Stomach smooth muscle (tissue), 2 donors: Measurements from ENCODE around the gene BBC3.
A peak's percentile ranks its signal among the peaks of the same experiment; 100 is the strongest.
"Not testable (repeated sequence)": the region's sequence is repeated elsewhere in the genome, so short reads cannot be mapped to it uniquely, and the experiment has no call there.

Experiments used
- H3K27ac ChIP-seq: one replicate; pipeline ENCODE4 v1.7.0; 2013; ENCODE audit warnings: mild to moderate bottlenecking, low read length, inconsistent platforms
- H3K27me3 ChIP-seq, 2 donors: one replicate each; pipeline ENCODE4 v1.7.0; 2013; ENCODE audit warnings: low read length in 2 of 2; ENCODE audit not compliant: insufficient read depth in 2 of 2, control insufficient read depth in 1 of 2
- H3K36me3 ChIP-seq, 2 donors: one replicate each; pipeline ENCODE4 v1.7.0; 2013; ENCODE audit warnings: low read length in 2 of 2; ENCODE audit not compliant: control insufficient read depth in 2 of 2, insufficient read depth in 2 of 2
- H3K4me1 ChIP-seq: one replicate; pipeline ENCODE4 v1.7.0; 2013; ENCODE audit warnings: low read length; ENCODE audit not compliant: control insufficient read depth, insufficient read depth
- H3K4me3 ChIP-seq, 2 donors: one replicate each; pipeline ENCODE4 v1.7.0; 2013; ENCODE audit warnings: low read length in 2 of 2
- H3K9ac ChIP-seq, 2 donors: one replicate each; pipeline ENCODE4 v1.7.0; 2013; ENCODE audit warnings: low read length in 2 of 2, mild to moderate bottlenecking in 1 of 2
- H3K9me3 ChIP-seq, 2 donors: one replicate each; pipeline ENCODE4 v1.7.0; 2013; ENCODE audit warnings: low read length in 2 of 2; ENCODE audit not compliant: control insufficient read depth in 2 of 2
- donor health status: healthy.
- donor health status: Pancreatic carcinoma.

BBC3 gene

DNA sequence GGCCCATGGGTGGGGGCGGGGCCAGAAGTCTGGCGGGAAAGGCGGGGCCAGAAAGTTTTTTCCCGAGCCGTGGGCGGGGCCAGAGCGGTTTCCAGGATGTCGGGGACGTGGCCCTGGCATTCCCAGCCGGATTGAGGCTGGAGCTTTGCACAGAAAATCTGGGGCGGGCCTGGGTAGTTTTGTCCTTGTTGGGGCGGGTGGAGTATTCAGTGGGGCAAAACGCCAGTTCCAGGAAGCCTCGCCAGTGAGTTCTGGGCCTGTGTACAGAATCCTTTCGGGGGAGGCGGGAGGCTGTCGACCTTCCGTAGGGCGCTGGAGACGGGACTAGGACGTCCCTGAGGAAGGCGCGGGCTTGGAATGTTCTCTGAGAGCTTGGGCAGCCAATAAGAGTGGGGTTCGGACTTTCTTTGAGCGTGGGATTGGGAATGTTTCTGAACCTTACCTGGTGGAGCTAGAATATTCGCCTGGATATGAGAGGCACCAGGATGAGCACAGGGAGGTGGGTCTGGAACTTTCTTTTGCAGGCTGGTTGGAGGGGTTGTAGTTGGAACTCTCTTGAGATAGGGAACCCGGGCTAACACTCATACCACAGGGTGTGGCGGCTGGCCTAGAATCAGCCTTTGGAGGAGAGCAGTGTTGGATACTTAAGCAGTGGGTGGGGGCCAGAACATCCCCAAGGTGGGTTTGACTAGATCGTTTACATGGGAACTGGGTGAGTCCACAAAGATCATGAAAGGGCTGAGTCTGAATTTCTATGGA lies 26.6 kb upstream of the BBC3 start:
- Histone ChIP-seq H3K27me3 (no peaks in the 10 kb centered on the region), H3K36me3 (peaks cover 25 to 31% of the 10 kb centered on the region in 2 donors), H3K4me3 (peak overlapping the region; percentile 74 to 75), H3K9me3 (no peaks in the 10 kb centered on the region), H3K9ac (peak overlapping the region; percentile 80 to 82), H3K4me1 (peaks cover 27% of the 10 kb centered on the region), H3K27ac (peak overlapping the region; percentile 93)

DNA sequence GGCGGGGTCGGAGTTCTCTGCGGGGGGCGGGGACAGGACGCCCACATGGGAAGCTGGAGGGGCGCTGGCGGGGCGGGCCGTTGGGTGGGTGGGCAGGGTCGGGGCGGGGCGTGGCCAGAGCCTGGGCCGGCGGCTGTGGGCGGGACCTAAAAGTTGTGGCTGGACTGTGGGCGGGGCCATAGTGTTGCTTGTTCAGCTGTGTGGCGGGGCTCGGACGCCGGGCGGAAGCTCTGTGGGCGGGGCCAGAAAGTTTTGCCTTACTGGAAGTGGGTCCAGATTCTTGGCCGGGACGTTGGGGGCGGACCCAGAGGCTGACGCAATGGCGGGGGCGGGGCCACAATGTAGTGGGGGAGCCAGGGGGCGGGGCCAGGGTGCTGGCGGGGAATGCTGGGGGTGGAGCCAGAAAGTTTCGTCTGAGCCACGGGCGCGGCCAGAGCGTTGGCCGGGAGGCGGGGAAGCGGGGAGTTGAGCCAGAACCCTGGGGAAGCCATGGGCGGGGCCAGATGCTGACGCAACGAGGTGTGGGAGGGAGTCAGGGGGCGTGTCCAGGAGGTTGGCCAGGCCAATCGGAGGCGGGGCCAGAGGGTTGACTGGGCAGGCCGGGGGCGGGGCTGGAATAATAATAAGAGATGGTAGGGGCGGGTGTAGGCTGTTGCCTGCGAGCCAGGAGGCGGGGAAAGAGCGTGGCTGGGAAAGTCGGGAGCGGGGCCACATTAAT lies 25.9 kb upstream of the BBC3 start:
- H3K36me3 ChIP-seq: peaks cover 25 to 31% of the 10 kb centered on the region in 2 donors
- no peaks in the 10 kb centered on the region for H3K27me3 ChIP-seq
- H3K9me3 ChIP-seq: no peaks in the 10 kb centered on the region
- H3K9ac ChIP-seq: no peak overlapping the region
- peak overlapping the region in 1 of 2 donors; percentile 91 for H3K4me3 ChIP-seq
- peak overlapping the region; percentile 93 for H3K27ac ChIP-seq
- peaks cover 27% of the 10 kb centered on the region for H3K4me1 ChIP-seq

GRCh38 chr19:47255879-47256692 lies 25.1 kb upstream of the BBC3 start, which contains the start of gene CCDC9:
CCDC9 (plus strand) TSS chr19:47256525; CDS start chr19:47258401, 1,876 bp downstream.
- Histone ChIP-seq H3K27me3 (no peaks in the 10 kb centered on the region), H3K9me3 (no peaks in the 10 kb centered on the region), H3K9ac (peak within 1 kb of the TSS; percentile 92 to 94), H3K4me1 (peaks cover 27% of the 10 kb centered on the region), H3K4me3 (peak within 1 kb of the TSS; percentile 75 to 91), H3K27ac (peak within 1 kb of the TSS; percentile 93), H3K36me3 (peaks cover 23 to 29% of the 10 kb centered on the region in 2 donors)

DNA sequence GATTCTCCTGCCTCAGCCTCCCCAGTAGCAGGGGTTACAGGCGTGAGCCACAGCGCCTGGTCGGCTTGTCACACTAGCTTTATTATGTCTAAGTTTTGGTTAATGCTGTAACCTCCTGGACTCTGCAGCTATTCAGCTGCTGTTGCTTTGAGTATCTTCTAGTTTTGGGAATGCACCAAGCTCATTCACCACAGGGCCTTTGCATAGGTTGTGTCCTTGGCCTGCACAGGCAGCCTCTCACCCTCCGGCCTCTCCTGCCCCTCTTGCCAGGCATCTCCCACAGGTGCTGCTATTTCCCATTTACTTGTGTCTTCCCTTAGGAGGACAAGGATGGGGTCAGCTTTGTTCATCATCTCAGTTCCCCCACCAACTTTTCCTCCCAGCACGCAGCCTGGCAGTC lies 23.0 kb upstream of the BBC3 start:
- Histone ChIP-seq H3K4me3 (no peak overlapping the region), H3K9me3 (no peaks in the 10 kb centered on the region), H3K27me3 (no peaks in the 10 kb centered on the region), H3K4me1 (peaks cover 19% of the 10 kb centered on the region), H3K9ac (no peak overlapping the region), H3K27ac (no peak overlapping the region), H3K36me3 (peaks cover 3 to 9% of the 10 kb centered on the region in 2 donors)

DNA sequence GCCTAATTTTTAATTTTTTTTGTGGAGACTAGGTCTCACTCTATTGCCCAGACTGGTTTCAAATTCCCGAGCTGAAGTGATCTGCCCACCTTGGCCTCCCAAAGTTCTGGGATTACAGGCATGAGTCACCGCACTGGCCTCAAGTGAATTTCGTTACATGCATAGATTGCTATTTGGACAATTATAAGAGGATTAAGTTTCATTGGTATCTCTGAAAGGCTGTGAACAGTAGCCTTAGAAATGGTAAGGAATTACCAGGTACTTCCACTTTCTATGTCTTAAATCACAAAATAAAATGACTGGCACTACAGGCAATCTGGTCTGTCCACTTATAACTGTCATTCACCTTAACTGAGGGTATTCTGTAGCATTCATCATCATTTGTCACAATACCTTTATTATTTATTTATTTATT lies 22.5 kb upstream of the BBC3 start:
- H3K9me3 ChIP-seq: no peaks in the 10 kb centered on the region
- H3K27me3 ChIP-seq: no peaks in the 10 kb centered on the region
- H3K36me3 ChIP-seq: peaks cover 0 to 4% of the 10 kb centered on the region in 2 donors
- H3K4me1 ChIP-seq: peaks cover 15% of the 10 kb centered on the region
- H3K27ac ChIP-seq: no peak overlapping the region
- no peak overlapping the region for H3K9ac ChIP-seq
- H3K4me3 ChIP-seq: no peak overlapping the region

GRCh38 chr19:47253016-47253415 lies 22.0 kb upstream of the BBC3 start:
- not testable (repeated sequence) for H3K27me3 ChIP-seq, H3K9ac ChIP-seq, H3K36me3 ChIP-seq, H3K9me3 ChIP-seq, H3K27ac ChIP-seq, H3K4me3 ChIP-seq
- H3K4me1 ChIP-seq: peaks cover 11% of the 10 kb centered on the region

- H3K27me3 ChIP-seq: no peaks in the 10 kb centered on the region
- no peak overlapping the region for H3K27ac ChIP-seq
Measured at GRCh38 chr19:47247308-47247990, 16.4 kb upstream of the BBC3 start.

GRCh38 chr19:47243776-47244547 lies 13.0 kb upstream of the BBC3 start:
- Histone ChIP-seq H3K4me1 (peaks cover 51% of the 10 kb centered on the region), H3K27me3 (peaks cover 0 to 5% of the 10 kb centered on the region in 2 donors), H3K9me3 (no peaks in the 10 kb centered on the region), H3K27ac (peak overlapping the region; percentile 87), H3K9ac (peak overlapping the region; percentile 77 to 81), H3K4me3 (peak overlapping the region; percentile 63 to 76), H3K36me3 (no peaks in the 10 kb centered on the region)

More at GRCh38 chr19:47247308-47247990, 16.4 kb upstream of the BBC3 start:
- no peaks in the 10 kb centered on the region for H3K36me3 ChIP-seq
- H3K4me1 ChIP-seq: peaks cover 22% of the 10 kb centered on the region
- no peak overlapping the region for H3K4me3 ChIP-seq
- H3K9ac ChIP-seq: no peak overlapping the region
- no peaks in the 10 kb centered on the region for H3K9me3 ChIP-seq

- peak overlapping the region; percentile 87 for H3K27ac ChIP-seq
- peak overlapping the region; percentile 63 to 76 for H3K4me3 ChIP-seq
- peaks cover 52% of the 10 kb centered on the region for H3K4me1 ChIP-seq
Measured at GRCh38 chr19:47243364-47243775, 12.4 kb upstream of the BBC3 start.

More at GRCh38 chr19:47243364-47243775, 12.4 kb upstream of the BBC3 start:
- peak overlapping the region; percentile 77 to 81 for H3K9ac ChIP-seq
- no peaks in the 10 kb centered on the region for H3K9me3 ChIP-seq
- H3K27me3 ChIP-seq: peaks cover 0 to 5% of the 10 kb centered on the region in 2 donors
- no peaks in the 10 kb centered on the region for H3K36me3 ChIP-seq
